ENCODE measurements around the gene VMO1.

DNA sequence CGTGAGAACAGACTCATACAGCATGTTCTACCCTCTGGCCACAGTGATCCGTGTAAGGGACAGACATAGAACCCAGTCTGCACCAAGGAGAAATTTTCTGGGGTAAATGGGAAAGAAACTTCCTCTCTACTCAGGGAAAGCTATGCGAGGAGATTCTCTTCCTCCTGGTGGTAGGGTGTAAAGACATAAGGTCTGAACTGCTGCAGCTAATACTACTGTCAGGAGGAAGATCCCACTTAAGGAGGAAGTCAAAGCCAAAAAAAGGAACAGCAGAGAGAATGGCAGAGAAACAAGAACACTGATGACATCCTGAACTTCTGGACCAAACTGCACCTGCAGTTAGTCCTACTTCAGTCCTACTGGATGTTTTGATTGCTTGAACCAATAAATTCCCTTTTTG lies 21.6 kb downstream of the VMO1 start:
- peak; percentile 39 for TF ChIP-seq POLR2A (IDR thresholded peaks at IDR 0.05)
- TF ChIP-seq, protein P1, sequence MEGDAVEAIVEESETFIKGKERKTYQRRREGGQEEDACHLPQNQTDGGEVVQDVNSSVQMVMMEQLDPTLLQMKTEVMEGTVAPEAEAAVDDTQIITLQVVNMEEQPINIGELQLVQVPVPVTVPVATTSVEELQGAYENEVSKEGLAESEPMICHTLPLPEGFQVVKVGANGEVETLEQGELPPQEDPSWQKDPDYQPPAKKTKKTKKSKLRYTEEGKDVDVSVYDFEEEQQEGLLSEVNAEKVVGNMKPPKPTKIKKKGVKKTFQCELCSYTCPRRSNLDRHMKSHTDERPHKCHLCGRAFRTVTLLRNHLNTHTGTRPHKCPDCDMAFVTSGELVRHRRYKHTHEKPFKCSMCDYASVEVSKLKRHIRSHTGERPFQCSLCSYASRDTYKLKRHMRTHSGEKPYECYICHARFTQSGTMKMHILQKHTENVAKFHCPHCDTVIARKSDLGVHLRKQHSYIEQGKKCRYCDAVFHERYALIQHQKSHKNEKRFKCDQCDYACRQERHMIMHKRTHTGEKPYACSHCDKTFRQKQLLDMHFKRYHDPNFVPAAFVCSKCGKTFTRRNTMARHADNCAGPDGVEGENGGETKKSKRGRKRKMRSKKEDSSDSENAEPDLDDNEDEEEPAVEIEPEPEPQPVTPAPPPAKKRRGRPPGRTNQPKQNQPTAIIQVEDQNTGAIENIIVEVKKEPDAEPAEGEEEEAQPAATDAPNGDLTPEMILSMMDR (IDR thresholded peaks at IDR 0.05) = no peak

All from right lobe of liver (tissue), 4 donors.